Measurements from ENCODE around the gene HMCN1.

DNA sequence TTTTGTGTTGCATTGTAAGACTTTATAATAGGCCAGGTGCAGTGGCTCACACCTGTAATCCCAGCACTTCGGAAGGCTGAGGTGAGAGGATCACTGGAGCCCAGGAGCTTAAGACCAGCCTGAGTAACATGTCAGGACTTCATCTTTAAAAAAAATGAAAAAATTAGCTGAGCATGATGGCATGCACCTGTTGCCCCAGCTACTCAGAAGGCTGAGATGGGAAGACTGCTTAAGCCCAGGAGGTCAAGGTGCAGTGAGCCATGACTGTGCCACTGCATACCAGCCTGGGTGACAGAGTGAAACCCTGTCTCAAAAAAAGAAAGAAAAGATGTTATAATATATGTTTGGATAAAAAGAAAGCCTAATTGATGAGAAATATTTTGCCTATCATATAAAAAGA, 34.9 kb downstream of the HMCN1 start:
- no peak for TF ChIP-seq SMC3 (conservative IDR thresholded peaks at IDR 0.05; ENCODE audit: poor library complexity)
- TF ChIP-seq POLR2AphosphoS5 (IDR thresholded peaks at IDR 0.05): no peak
- TF ChIP-seq, protein P1, sequence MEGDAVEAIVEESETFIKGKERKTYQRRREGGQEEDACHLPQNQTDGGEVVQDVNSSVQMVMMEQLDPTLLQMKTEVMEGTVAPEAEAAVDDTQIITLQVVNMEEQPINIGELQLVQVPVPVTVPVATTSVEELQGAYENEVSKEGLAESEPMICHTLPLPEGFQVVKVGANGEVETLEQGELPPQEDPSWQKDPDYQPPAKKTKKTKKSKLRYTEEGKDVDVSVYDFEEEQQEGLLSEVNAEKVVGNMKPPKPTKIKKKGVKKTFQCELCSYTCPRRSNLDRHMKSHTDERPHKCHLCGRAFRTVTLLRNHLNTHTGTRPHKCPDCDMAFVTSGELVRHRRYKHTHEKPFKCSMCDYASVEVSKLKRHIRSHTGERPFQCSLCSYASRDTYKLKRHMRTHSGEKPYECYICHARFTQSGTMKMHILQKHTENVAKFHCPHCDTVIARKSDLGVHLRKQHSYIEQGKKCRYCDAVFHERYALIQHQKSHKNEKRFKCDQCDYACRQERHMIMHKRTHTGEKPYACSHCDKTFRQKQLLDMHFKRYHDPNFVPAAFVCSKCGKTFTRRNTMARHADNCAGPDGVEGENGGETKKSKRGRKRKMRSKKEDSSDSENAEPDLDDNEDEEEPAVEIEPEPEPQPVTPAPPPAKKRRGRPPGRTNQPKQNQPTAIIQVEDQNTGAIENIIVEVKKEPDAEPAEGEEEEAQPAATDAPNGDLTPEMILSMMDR (IDR thresholded peaks at IDR 0.05; ENCODE audit: poor library complexity, severe bottlenecking): no peak
- TF ChIP-seq EZH2 (IDR thresholded peaks at IDR 0.05; ENCODE audit: borderline replicate concordance, insufficient read depth, low read length, poor library complexity, severe bottlenecking): no peak
- no peak for TF ChIP-seq EP300 (conservative IDR thresholded peaks at IDR 0.05; ENCODE audit: poor library complexity, severe bottlenecking)
- TF ChIP-seq, protein P2, sequence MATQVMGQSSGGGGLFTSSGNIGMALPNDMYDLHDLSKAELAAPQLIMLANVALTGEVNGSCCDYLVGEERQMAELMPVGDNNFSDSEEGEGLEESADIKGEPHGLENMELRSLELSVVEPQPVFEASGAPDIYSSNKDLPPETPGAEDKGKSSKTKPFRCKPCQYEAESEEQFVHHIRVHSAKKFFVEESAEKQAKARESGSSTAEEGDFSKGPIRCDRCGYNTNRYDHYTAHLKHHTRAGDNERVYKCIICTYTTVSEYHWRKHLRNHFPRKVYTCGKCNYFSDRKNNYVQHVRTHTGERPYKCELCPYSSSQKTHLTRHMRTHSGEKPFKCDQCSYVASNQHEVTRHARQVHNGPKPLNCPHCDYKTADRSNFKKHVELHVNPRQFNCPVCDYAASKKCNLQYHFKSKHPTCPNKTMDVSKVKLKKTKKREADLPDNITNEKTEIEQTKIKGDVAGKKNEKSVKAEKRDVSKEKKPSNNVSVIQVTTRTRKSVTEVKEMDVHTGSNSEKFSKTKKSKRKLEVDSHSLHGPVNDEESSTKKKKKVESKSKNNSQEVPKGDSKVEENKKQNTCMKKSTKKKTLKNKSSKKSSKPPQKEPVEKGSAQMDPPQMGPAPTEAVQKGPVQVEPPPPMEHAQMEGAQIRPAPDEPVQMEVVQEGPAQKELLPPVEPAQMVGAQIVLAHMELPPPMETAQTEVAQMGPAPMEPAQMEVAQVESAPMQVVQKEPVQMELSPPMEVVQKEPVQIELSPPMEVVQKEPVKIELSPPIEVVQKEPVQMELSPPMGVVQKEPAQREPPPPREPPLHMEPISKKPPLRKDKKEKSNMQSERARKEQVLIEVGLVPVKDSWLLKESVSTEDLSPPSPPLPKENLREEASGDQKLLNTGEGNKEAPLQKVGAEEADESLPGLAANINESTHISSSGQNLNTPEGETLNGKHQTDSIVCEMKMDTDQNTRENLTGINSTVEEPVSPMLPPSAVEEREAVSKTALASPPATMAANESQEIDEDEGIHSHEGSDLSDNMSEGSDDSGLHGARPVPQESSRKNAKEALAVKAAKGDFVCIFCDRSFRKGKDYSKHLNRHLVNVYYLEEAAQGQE (IDR thresholded peaks at IDR 0.05; ENCODE audit: borderline replicate concordance): no peak
- TF ChIP-seq MXI1 (conservative IDR thresholded peaks at IDR 0.05; ENCODE audit: poor library complexity, severe bottlenecking): no peak
